CD4-positive, alpha-beta T cell (primary cell): ENCODE measurements around the gene ADCY2. TPM values are rescaled to one million over a fixed set of nuclear protein-coding genes. Genes with fewer than 3 reads are reported as not detected.

Source experiments
- ATAC-seq: fragments of 200-7000 bp; cut with Tn5 transposase; one replicate; pipeline ENCODE4 v1.10.0; 2022; ENCODE audit warnings: mild to moderate bottlenecking; ENCODE audit not compliant: poor library complexity
- CTCF ChIA-PET: fragments of 350-600 bp; sonication (Branson Sonifier 250); formaldehyde crosslinking; loops from one replicate; lab custom pipeline; 2021; ENCODE audit warnings: antibody characterized with exemption, inconsistent platforms; lab: Charles Lee
- POLR2A ChIA-PET: fragments of 350-600 bp; sonication (Branson Sonifier 250); formaldehyde crosslinking; loops from one replicate; lab custom pipeline; 2021; ENCODE audit warnings: antibody characterized with exemption, inconsistent platforms; lab: Charles Lee
- DNase-seq, 14 experiments: peaks; one replicate each; pipeline ENCODE4 v3.0.0-alpha.2; 2013 to 2020; ENCODE audit warnings: mixed read lengths in 2 of 14
- H3K27ac ChIP-seq, 2 donors: one replicate each; pipeline versions ENCODE4 v1.5.1 to v1.7.0; 2013; ENCODE audit warnings: low read length in 2 of 2, low read depth in 1 of 2, mild to moderate bottlenecking in 1 of 2
- H3K27me3 ChIP-seq, 2 experiments: 1 replicate in 1 of 2; 2 replicates in 1 of 2; pipeline versions ENCODE4 v1.6.1 to v1.7.0; 2013; ENCODE audit warnings: low read length in 2 of 2, control low read depth in 1 of 2, mild to moderate bottlenecking in 1 of 2, moderate library complexity in 1 of 2; ENCODE audit not compliant: insufficient read depth in 2 of 2, control insufficient read depth in 1 of 2
- H3K36me3 ChIP-seq: one replicate; pipeline ENCODE4 v1.6.1; 2013; ENCODE audit warnings: low read length, control low read depth; ENCODE audit not compliant: insufficient read depth
- H3K4me1 ChIP-seq: one replicate; pipeline ENCODE4 v1.6.1; 2013; ENCODE audit warnings: low read length, control low read depth; ENCODE audit not compliant: insufficient read depth
- H3K4me3 ChIP-seq: one replicate; pipeline ENCODE4 v1.5.1; 2013; ENCODE audit warnings: mild to moderate bottlenecking, low read length, moderate library complexity
- H3K9me3 ChIP-seq, 2 experiments: 1 replicate in 1 of 2; 2 replicates in 1 of 2; pipeline versions ENCODE4 v1.6.1 to v1.7.0; 2013; ENCODE audit warnings: low read length in 2 of 2, mild to moderate bottlenecking in 2 of 2, control low read depth in 1 of 2, moderate library complexity in 1 of 2; ENCODE audit not compliant: control insufficient read depth in 1 of 2, insufficient read depth in 1 of 2
- H3K27ac Mint-ChIP-seq: one replicate; pipeline ENCODE4 v1.8.0; 2020; ENCODE audit warnings: mixed read lengths
- H3K27me3 Mint-ChIP-seq: one replicate; pipeline ENCODE4 v1.8.0; 2021; ENCODE audit warnings: mixed read lengths
- H3K36me3 Mint-ChIP-seq: one replicate; pipeline ENCODE4 v1.8.0; 2021; ENCODE audit warnings: low read depth, mixed read lengths
- H3K4me1 Mint-ChIP-seq: one replicate; pipeline ENCODE4 v1.8.0; 2021; ENCODE audit warnings: low read depth, mixed read lengths
- H3K4me3 Mint-ChIP-seq: one replicate; pipeline ENCODE4 v1.8.0; 2020; ENCODE audit warnings: mild to moderate bottlenecking, mixed read lengths
- H3K9me3 Mint-ChIP-seq: one replicate; pipeline ENCODE4 v1.8.0; 2020; ENCODE audit warnings: mixed read lengths
- CTCF ChIP-seq: fragments of 200-600 bp; IDR thresholded peaks from one replicate; pipeline ENCODE4 v1.8.0; 2022; ENCODE audit warnings: antibody characterized with exemption, mild to moderate bottlenecking
- intact Hi-C, 2 experiments: fragments of 100-400 bp; cut with DNase I in 1 of 2; cut with micrococcal nuclease in 1 of 2; formaldehyde crosslinking; loops; one replicate each; pipeline versions ENCODE4 v1.15.1 to v1.9.0; 2023 to 2025; cut with DNase I, micrococcal nuclease
- total RNA-seq, 174 experiments: library from RNA in 2 of 174; stranded (reverse) in 2 of 174; gene quantifications; one replicate each; pipeline ENCODE4 v1.2.3 and lab custom pipeline; 2021 to 2026

ADCY2 gene
- total RNA-seq, 2 experiments from 2014 or later = not detected

DNA sequence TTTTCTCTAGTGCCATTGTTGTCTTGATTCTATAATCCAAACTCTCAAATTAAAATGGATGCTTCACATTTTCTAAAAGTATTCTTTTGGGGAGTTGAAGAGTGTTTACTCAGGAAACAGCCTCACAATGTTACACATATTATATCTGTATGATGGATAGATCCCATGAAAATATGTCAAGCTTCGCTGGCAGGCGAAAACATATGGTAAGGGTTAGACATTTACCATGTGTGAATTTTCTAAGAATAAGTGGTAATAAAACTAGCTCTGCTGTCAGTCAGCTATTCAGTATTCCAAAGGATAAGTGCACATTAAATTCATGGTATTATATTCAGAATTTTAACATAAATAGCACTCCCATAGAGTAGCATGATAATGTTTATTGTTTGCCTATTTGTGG, 13.3 kb upstream of the ADCY2 start:
- CTCF ChIA-PET = no interaction called here
- no peak overlapping the region for H3K27ac Mint-ChIP-seq
- Histone ChIP-seq H3K4me1 (no peaks in the 10 kb centered on the region), H3K4me3 (no peak overlapping the region), H3K9me3 (no peaks in the 10 kb centered on the region), H3K27ac (no peak overlapping the region), H3K27me3 (no peaks in the 10 kb centered on the region), H3K36me3 (no peaks in the 10 kb centered on the region)
- H3K36me3 Mint-ChIP-seq = no peaks in the 10 kb centered on the region
- no peaks in the 10 kb centered on the region for H3K4me1 Mint-ChIP-seq
- POLR2A ChIA-PET = no interaction called here
- no peak for TF ChIP-seq CTCF
- peaks cover 9% of the 10 kb centered on the region for H3K27me3 Mint-ChIP-seq
- H3K4me3 Mint-ChIP-seq = no peak overlapping the region
- ATAC-seq (no peak), DNase-seq (no peak)
- H3K9me3 Mint-ChIP-seq = no peaks in the 10 kb centered on the region
- intact Hi-C loops = no loop called here

GRCh38 chr5:7385681-7386080, 10.3 kb upstream of the ADCY2 start:
- no peaks in the 10 kb centered on the region for H3K4me1 ChIP-seq
- no peak overlapping the region for H3K4me3 ChIP-seq
- Mint-ChIP-seq H3K27ac (no peak overlapping the region), H3K4me3 (no peak overlapping the region), H3K4me1 (no peaks in the 10 kb centered on the region), H3K9me3 (no peaks in the 10 kb centered on the region), H3K27me3 (peaks cover 8% of the 10 kb centered on the region), H3K36me3 (no peaks in the 10 kb centered on the region)
- no peaks in the 10 kb centered on the region for H3K9me3 ChIP-seq
- CTCF ChIA-PET = no interaction called here
- TF ChIP-seq CTCF = no peak
- intact Hi-C loops = no loop called here
- H3K27ac ChIP-seq = no peak overlapping the region
- no peak for ATAC-seq
- no peaks in the 10 kb centered on the region for H3K27me3 ChIP-seq
- H3K36me3 ChIP-seq = no peaks in the 10 kb centered on the region
- POLR2A ChIA-PET = no interaction called here
- no peak for DNase-seq

- Histone ChIP-seq H3K36me3 (no peaks in the 10 kb centered on the region), H3K27me3 (peaks cover 0 to 5% of the 10 kb centered on the region in 2 experiments), H3K9me3 (no peaks in the 10 kb centered on the region), H3K4me1 (no peaks in the 10 kb centered on the region), H3K4me3 (no peak overlapping the region), H3K27ac (no peak overlapping the region)
- H3K36me3 Mint-ChIP-seq = no peaks in the 10 kb centered on the region
- no peak for TF ChIP-seq CTCF
- H3K9me3 Mint-ChIP-seq = no peaks in the 10 kb centered on the region
- no peak overlapping the region for H3K27ac Mint-ChIP-seq
- intact Hi-C loops = no loop called here
- ChIA-PET POLR2A (no interaction called here), CTCF (no interaction called here)
- peaks cover 22% of the 10 kb centered on the region for H3K27me3 Mint-ChIP-seq
- H3K4me3 Mint-ChIP-seq = no peak overlapping the region
- ATAC-seq (no peak), DNase-seq (no peak)
- no peaks in the 10 kb centered on the region for H3K4me1 Mint-ChIP-seq
Observed at GRCh38 chr5:7388553-7388952, 7.4 kb upstream of the ADCY2 start.
